ENCODE measurements around the gene HS1BP3.

HS1BP3 gene

DNA sequence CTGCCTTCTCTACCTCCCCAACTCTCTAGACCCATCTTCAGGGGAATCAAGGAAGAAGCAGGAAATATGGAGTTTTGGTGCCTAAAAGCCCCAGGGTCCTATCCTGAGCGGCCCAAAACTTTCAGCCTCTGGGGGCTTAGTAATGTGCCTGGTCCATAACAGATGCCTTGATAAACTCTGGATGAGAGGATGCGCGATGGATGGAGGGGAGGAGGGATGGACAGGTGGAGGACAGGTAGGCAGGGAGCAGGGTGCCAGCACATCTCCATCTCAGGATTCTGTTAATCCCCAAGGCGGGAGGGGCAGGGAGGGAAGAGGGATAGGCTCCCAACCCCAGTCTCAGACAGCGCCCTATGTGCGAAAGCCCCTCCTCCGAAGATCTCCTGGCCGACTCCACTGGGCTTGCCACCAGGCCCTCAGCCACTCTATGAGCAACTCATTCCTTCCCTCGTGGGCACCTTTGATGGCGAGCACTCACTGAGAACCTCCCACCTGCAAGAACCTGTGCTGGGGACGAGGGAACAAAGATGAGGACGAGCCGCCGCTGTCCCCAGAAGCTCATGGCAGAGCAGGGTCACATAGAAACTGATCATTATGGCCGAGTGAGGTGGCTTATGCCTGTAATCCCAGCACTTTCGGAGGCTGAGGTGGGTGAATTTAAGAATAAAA, 23.1 kb downstream of the HS1BP3 start:
- no peak for DNase-seq

DNA sequence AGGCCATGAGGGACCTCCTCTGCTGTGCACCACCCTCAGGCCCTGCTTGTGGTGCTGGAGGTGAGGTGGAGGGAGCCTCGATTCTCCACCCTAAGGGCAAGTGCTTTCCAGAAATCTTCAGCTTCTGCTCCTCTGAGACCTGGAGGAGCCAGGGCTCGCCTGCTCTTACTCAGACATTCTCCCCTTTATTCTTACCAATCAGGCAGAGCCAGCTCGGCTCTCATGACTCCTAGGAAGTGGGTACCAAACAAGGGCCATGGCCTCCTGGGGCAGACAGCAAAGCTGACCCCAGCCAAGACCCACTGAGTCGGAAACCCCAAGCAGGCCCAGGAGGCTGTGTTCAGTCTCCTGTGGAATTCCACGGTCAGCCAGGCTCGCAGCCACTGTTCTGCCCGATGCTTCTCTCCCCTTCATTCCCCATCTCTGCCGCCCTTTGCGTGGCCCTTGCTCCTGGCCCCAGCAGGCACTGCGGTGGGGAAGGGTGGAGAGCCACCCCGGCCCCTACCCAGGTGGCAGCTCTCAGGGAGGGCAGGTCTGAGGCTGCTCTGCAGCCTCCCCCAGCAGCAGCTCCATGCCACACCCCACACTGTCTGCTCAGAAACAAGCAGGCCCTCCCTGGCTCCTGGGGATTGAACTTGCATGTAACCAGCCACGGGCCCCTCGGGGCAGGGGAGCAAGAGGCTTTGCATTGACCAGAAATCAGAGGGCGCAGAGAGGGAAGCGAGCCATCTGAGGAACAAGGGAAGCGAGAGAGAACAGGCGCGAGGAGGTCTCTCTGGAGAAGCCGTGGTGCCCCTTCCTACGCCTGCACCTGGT, 24.0 kb downstream of the HS1BP3 start:
- DNase-seq, result no peak

DNA sequence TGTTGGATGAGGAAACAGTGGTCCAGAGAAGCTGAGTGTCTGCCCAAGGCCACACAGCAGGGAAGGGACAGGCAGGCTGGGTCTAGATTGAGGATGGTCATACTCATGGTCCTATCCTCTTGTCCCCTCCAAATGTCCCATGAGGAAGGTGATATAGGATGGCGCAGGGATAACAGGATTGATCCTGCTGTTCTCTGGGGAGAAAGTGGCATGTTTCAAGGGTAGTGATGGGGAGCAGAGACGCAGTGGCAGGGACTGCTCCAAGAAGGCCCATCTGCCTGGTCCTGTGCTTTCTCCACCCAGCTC, 24.6 kb downstream of the HS1BP3 start:
- DNase-seq, result no peak

DNA sequence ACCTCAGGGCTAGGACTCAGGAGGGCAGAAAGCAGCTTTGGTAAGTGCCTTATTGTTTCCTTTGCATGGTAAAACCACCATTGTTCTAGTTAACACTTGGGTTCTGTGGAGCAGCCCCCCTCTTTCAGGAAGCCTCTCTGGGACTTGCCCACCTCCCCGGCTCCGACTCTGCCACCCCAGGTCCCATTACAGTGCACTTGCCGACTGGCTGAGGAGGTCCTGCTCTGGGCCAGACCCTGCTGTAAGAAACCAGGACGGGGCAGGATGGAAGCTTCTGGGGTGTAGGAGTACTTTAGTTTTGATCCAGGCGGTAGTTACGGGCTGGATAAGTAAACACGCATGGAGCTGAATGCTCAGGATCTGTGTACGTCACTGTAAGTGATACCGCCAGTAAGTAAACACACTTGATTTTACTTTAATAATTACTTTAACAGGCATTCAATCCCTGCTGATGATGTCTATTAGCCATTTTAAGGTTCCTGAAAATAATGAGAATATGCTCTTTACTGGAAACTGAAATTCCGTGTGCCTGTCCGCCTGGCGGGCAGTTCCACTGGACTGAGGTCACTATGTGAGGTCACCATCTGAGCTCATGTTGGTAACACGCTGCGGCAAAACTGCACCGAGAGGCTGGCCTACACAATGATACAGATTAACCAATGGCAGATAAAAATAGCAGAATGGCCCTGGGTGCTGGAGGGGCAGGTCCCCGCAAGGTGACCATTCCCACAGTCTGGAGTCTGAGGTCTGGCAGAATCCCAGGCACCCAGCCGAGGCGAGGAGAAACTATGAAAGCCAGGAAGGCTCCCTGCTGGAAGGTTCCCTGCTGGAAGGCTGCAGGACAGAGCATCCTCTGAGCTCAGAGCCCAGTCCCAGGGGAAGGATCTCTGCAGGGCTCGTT, 25.2 kb downstream of the HS1BP3 start:
- no peak for DNase-seq

DNA sequence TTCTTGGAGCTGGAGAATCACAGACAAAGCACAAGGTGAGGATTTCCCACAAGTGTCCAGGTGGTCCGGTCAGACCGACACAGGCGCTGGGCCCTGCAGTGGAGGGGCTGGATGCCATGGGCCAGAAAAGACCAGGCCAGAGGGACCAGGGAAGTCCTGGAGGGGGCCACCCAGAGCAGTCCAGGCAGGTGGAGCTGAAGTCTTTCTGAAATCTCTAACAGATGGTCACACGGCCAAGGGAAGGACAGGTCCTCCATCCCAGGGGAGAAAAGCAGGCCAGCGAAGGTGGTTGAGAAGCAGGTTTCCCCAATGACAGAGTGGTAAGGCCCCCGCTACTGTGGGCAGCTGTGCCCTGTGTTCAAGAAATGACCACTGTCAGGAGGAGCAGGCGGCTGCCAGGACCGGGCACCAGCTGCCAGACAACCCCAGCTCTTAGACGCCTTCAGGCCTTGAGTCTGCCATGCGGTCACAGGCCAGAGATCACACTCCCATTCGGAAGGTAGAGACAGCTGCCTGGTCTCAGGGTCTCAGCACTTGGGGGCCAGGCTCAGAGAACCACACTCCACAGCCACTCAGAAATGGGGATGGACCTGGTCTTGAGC, 25.9 kb downstream of the HS1BP3 start:
- DNase-seq, result no peak

DNA sequence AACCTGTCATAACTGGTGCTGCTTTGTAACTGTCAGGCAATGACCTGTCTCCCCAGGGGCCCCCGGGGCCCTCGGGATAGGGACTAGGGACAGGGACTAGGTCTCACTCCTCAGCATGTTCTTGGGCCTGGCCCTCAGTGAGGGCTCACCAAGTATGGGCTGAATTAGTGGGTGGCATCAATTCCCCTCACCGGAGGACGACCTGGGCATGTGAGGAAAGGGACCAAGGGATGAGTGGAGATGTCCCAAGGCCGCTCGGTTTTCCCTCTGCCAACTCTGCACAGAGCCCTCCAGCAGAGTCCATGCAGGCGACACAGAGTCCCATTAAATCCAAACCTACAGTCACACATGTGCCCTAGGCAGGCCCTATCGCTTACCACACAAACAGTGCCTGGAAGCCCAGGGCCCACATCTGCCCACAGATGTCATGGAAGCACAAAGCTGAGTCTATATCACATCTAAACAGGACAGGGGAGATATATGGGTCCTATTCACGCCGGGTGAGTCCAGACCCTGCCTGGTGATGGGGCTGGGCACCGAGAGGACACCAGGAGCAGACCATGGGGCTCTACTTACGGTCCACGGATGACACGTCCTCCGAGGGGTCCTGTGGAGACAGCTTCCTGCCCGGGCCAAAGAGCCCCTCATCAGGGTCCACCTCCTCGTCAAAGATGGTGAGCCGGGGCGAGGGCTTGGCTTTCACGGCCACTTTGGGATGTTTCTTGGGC, 26.6 kb downstream of the HS1BP3 start:
- DNase-seq, result no peak

- DNase-seq, result no peak
Measured at GRCh38 chr2:20623741-20624155, 27.1 kb downstream of the HS1BP3 start.

DNA sequence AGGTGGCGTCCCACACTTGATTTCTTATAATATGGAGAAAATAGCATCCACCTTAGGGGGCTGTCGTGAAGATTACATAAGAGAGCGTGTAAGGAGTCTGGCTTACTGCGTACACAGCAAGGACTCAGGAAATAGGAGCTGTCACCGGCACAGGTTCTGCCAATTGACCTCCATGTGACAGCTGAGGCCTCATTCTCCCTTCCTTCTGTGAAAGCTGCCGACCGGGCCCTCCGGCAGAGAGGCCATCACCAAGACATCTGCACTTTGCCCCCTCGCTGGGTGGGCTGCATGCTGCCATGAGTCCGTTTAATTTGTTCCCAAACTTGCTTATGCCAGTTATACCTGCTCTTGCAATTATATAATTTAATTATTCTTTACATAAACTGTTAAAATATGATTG, 27.7 kb downstream of the HS1BP3 start:
- DNase-seq, result no peak

DNA sequence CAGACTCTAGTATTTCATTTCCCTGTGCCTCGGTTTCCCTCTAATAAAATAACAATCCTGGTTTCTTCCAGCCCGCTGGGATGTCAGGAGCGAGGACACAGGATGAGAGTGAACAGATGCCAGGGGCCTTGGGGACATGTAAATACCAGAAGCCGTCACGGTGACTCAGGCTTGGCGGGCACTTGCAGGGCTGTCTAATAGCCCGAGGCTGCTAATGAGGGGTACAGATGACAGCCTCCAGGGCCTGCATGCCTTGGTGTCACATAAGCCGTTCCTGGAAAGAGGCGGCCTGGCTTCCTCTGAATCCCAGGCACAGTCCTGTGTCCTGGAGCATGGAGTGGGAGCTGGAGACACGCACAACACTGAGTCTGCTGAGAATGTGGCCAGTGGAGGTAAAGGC, 28.2 kb downstream of the HS1BP3 start:
- DNase-seq, result no peak

- DNase-seq, result no peak
Measured at GRCh38 chr2:20622296-20622686, 28.6 kb downstream of the HS1BP3 start.

DNA sequence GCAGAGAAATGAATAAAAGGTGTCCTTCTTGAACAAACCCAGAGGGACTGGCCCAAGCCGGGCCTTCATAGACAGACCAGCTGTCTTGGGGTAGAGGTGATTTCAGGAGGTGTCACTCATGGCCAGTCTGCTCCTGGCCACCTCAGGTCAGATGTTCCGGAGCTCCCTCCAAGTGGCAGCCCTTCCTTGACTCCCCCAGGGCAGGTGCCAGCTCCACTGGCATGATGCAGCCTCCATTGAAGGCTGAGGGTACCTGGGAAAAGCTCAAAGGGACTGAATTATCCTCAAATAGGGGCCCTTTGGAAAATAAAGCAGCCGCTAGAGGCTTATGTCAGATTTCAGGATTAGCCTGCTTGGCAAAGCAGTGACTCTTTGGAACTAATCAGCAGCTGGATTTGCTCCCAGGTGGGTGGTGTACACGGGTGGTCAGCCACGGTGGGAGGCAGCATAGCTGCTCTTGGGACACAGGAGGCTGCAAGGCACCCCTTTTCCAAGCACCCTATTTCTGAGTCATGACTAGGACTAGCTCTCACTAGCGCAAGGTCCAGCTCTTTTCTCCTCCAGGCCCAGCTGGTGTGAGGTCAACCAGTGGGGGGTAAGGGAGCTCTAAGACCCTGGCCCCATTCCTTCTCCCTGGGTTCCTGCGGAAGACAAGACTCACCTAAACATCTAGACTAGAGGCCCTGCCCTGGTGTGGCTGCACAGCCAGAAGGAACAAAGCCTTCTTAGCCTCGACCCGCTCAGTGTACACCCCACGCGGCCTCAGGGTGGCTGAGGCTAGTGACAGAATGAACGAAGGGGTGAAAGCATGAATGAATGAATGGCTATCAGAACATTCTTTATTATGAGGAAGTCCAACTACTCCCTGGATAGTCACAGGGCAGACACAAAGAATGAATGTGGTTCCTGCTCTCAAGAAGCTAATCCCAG, 29.3 kb downstream of the HS1BP3 start:
- no peak for DNase-seq

GRCh38 chr2:20620696-20621365, 30.1 kb downstream of the HS1BP3 start:
- no peak for DNase-seq

DNA sequence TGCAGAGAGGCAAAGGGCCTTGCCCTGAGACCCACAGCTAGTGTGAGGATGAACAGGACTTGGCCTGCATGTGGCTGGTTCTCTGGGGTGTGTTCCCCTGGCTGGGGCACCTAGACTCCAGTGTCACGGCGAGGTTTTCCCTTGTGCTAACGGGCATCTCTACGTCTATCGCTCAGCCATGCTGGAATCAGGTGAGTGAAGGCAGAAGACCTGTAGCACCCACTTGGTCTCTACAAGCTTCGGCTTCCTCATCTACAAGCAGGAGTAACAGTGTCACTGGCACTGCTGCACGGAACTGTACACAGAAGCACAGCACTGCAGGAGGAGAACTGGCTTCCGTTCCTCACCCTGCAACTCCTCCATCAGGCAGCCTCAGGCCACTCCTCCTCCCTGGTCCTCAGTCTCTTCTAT, 30.6 kb downstream of the HS1BP3 start:
- DNase-seq, result no peak

DNA sequence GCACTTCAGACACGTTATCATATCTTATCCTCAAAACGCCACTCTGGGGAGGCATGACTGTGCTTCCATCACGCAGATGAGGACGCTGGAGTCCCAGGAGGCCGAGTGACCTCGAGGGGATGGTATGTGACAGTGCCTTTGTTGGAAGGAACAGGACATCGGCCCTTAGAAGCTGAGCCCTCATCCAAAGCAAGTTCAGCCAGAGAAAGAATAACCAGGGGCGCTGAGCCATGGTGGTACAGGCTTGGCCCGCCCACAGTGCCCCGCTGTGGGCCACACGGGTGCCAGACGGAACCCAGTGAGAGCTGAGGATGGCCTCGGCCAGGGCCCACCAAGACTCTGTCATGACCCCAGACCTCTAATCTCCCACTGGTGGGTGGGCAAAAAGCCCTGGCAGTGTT, 31.3 kb downstream of the HS1BP3 start:
- DNase-seq, result no peak

DNA sequence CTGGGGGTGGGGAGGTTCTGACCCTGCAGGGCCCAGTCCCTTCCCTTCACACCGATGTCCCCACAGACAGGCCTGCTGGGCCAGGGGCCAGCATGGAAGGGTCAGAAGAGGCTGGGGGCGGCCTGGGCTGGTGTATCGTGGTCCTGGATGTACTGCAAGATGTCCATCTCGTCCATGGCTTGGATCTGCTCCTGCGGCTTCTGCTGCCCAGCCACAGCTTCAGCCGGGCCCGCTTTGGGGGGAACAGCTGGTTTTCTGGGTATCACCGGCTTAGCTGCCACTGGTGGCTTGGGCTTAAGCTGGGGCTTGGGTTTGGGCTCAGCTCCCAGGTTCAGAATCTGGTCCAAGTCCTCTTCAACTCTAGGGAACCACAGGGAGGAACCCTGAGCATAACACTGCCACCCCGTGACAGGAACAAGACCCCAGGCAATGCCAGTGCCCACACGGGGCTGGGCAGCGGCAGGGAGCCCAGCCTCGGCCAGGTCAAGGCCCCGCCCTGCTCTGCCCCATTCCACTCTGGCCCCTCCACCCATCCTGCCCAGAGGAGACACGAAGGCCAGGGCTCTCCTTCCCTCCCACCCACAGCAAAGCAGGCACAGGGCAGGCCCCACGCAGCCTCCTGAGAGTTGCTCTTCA, 31.9 kb downstream of the HS1BP3 start:
- DNase-seq, result no peak

DNA sequence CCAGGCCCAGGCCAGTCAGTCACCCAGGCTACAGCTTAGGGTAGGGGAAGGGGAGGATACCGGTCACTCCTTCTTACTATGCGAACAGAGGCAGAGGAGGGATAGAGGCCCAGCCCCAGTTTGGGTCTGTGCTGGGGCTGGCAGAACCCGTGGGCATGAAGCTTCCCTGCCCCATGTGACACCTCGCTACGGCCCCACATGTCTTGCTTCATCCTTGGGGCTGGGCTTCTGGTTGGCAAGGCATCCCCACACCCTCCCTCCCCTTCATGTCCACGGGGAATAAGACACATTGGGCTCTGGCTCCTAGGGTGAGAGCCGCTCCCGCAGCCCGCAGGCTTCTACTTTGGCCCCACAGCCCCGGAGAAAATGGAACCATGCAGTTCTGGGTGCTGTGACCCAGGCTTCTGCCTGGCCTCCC, 32.4 kb downstream of the HS1BP3 start:
- DNase-seq, result no peak

GRCh38 chr2:20617892-20618467, 32.9 kb downstream of the HS1BP3 start:
- no peak for DNase-seq

- no peak for DNase-seq
Measured at GRCh38 chr2:20617081-20617575, 33.8 kb downstream of the HS1BP3 start.

- DNase-seq, result no peak
Measured at GRCh38 chr2:20616341-20616871, 34.5 kb downstream of the HS1BP3 start.

Measured in stimulated activated CD4-positive, alpha-beta T cell treated with anti-CD3 and anti-CD28 coated beads, Interleukin-12 subunit alpha, Interleukin-12 subunit beta, amount 100 ng/mL, for 4 hours (primary cell).